Left ventricle myocardium inferior (tissue), 1 donor: ENCODE data around the gene ABI2. TPM values are rescaled to one million over a fixed set of nuclear protein-coding genes. Genes with fewer than 3 reads are reported as not detected.

Experiments used
- DNase-seq: peaks from one replicate; pipeline ENCODE4 v3.0.0-alpha.2; 2020
- H3K27ac ChIP-seq: fragments of 200-600 bp; replicated peaks from 2 replicates; pipeline ENCODE4 v1.8.0; 2021
- H3K27me3 ChIP-seq: fragments of 200-600 bp; 2 replicates; pipeline ENCODE4 v1.8.0; 2021; ENCODE audit warnings: low read depth
- H3K36me3 ChIP-seq: fragments of 200-600 bp; 2 replicates; pipeline ENCODE4 v1.8.0; 2021
- H3K4me1 ChIP-seq: fragments of 200-600 bp; 2 replicates; pipeline ENCODE4 v1.8.0; 2021
- H3K4me3 ChIP-seq: fragments of 200-600 bp; 2 replicates; pipeline ENCODE4 v1.8.0; 2021; ENCODE audit warnings: mild to moderate bottlenecking, moderate library complexity
- H3K9me3 ChIP-seq: fragments of 200-600 bp; replicated peaks from 2 replicates; pipeline ENCODE4 v1.8.0; 2021
- CTCF ChIP-seq: fragments of 200-600 bp; IDR thresholded peaks from 2 replicates; pipeline ENCODE4 v1.8.0; 2021; ENCODE audit warnings: antibody characterized with exemption, mild to moderate bottlenecking, borderline replicate concordance
- intact Hi-C: fragments of 100-400 bp; cut with micrococcal nuclease; formaldehyde crosslinking; loops from one replicate; pipeline ENCODE4 v1.11.0; 2022
- long read RNA-seq: library from polyadenylated mRNA; unstranded; transcript quantifications from one replicate; pipeline ENCODE4 v2.0.0, GENCODE V29; 2021
- total RNA-seq: library from RNA; stranded (reverse); fragmentation: NEBNext Ultra II Directional; extraction: Animal tissue kit (Norgen Biotek cat#: 25700); gene quantifications from one replicate; pipeline ENCODE4 v1.2.1, GENCODE V29; 2021
- donor health status: DM: no; HTN: yes; CAD: no; lungs with severe emphysema.

Gene ABI2
- total RNA-seq, result 63.1 TPM
- long read RNA-seq, full-length matches to known transcripts, result 7 of 79 reads
- long read RNA-seq, partial matches to known transcripts, result 10 of 79 reads
- long read RNA-seq, other reads (novel, unspliced or antisense), result 62 of 79 reads

- Histone ChIP-seq H3K27me3 (no peaks in the 10 kb centered on the region), H3K9me3 (no peaks in the 10 kb centered on the region), H3K4me3 (peak within 1 kb of the TSS; percentile 95), H3K4me1 (peaks cover 44% of the 10 kb centered on the region), H3K36me3 (no peaks in the 10 kb centered on the region), H3K27ac (peak within 1 kb of the TSS; percentile 86)
- peak; percentile 89 for DNase-seq
- intact Hi-C loops, result no loop called here
- TF ChIP-seq CTCF, result no peak
Observed at GRCh38 chr2:203327901-203328759, at the start of gene ABI2. ABI2 (plus strand) TSS chr2:203328394; CDS start chr2:203328515, 121 bp downstream.

- Histone ChIP-seq H3K4me3 (no peak overlapping the region), H3K27ac (no peak overlapping the region), H3K36me3 (peaks cover 92% of the 10 kb centered on the region), H3K4me1 (no peaks in the 10 kb centered on the region), H3K9me3 (no peaks in the 10 kb centered on the region), H3K27me3 (no peaks in the 10 kb centered on the region)
- DNase-seq, result no peak
- intact Hi-C loops, result no loop called here
- no peak for TF ChIP-seq CTCF
Observed at GRCh38 chr2:203279288-203279687, 48.9 kb upstream of the ABI2 start.

GRCh38 chr2:203280428-203281064 is 47.6 kb upstream of the ABI2 start:
- Histone ChIP-seq H3K36me3 (peaks cover 91% of the 10 kb centered on the region), H3K9me3 (no peaks in the 10 kb centered on the region), H3K4me1 (no peaks in the 10 kb centered on the region), H3K4me3 (no peak overlapping the region), H3K27ac (no peak overlapping the region), H3K27me3 (no peaks in the 10 kb centered on the region)
- no peak for DNase-seq
- intact Hi-C loops, result loop anchor here (10.0 kb wide), 1 partner anchor 154 kb away; no protein-coding TSS in a partner anchor
- TF ChIP-seq CTCF, result no peak

GRCh38 chr2:203282101-203282500 is 46.1 kb upstream of the ABI2 start:
- TF ChIP-seq CTCF, result no peak
- Histone ChIP-seq H3K27me3 (no peaks in the 10 kb centered on the region), H3K4me1 (no peaks in the 10 kb centered on the region), H3K36me3 (peaks cover 98% of the 10 kb centered on the region), H3K4me3 (no peak overlapping the region), H3K27ac (no peak overlapping the region), H3K9me3 (no peaks in the 10 kb centered on the region)
- intact Hi-C loops, result loop anchor here (10.0 kb wide), 1 partner anchor 153 kb away; no protein-coding TSS in a partner anchor
- DNase-seq, result no peak

- Histone ChIP-seq H3K4me1 (no peaks in the 10 kb centered on the region), H3K4me3 (no peak overlapping the region), H3K36me3 (peaks cover 90% of the 10 kb centered on the region), H3K27me3 (no peaks in the 10 kb centered on the region), H3K27ac (no peak overlapping the region), H3K9me3 (no peaks in the 10 kb centered on the region)
- intact Hi-C loops, result loop anchor here (10.0 kb wide), 1 partner anchor 148 kb away; no protein-coding TSS in a partner anchor
- DNase-seq, result no peak
- TF ChIP-seq CTCF, result no peak
Observed at GRCh38 chr2:203286532-203286931, 41.7 kb upstream of the ABI2 start.
